HG03175 (cell line): ENCODE results near the gene RBMS2.

Source experiments
- ATAC-seq: cut with Tn5 transposase; IDR thresholded peaks from one replicate; pipeline ENCODE4 v1.9.1; 2021; ENCODE audit warnings: mild to moderate bottlenecking, moderate library complexity; ENCODE audit not compliant: unreplicated experiment

Gene RBMS2

DNA sequence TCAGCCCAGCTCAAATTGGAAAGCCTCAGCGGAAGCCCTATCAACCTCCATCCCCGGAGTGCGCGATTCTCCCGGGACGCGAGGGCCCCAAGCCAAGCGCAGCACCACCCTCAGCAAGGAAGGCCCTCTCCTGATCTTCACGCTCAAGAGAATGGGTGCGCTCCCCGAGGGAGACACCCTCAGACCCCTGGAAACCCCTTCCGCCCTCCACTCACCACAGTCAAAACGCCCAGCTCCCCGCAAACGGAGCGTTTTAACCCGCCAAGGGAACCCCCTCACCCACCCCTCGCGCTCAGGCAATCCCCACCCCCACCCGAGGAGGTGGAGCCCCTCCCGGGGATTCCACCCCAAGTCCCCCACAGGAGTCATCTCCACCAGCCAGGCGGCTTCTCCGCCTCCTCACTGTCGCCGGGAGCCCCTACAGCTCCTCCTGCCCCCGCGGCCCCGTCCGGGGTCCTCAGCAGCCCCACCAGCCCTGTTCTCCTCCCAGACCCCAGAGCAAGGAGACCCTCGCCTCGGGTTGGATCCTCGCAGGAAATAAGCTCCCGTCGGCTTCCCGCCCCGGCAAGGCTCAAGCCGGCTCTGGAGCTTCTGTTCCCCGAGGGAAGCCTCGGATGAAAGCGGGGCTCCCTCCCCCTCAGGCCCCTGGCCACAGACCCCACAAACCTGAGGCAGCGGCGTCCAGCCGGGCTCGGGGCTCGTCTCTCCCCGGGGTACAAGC lies 108.0 kb downstream of the RBMS2 start:
- ATAC-seq, result no peak

DNA sequence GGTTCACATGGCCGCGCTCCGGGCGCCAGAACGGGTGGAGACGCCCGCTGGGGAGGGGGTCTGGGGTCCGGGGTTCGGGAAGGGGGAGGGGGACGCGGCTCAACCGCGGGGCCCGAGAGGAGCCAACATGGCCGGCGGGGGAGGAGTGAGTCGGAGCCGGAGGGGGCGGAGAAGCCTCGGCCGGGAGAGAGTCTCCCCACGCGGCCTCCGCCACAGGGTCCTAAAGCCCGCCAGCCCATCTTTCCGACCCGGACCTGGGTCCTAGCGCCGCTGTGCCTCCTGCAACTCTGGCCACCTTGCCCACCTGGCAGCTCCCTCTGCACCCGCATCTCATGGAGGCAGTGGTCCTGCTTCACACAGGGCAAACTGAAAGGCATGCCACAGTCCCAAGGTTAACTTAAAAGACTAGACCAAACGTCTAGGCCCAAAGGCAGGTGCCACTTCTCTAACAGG lies 108.6 kb downstream of the RBMS2 start, which contains the start of gene BAZ2A:
Gene BAZ2A (minus strand): TSS at position 147 of the 453 bp plus-strand sequence. CDS start 12,796 bp downstream, outside the sequence.
- peak; percentile 66 for ATAC-seq

DNA sequence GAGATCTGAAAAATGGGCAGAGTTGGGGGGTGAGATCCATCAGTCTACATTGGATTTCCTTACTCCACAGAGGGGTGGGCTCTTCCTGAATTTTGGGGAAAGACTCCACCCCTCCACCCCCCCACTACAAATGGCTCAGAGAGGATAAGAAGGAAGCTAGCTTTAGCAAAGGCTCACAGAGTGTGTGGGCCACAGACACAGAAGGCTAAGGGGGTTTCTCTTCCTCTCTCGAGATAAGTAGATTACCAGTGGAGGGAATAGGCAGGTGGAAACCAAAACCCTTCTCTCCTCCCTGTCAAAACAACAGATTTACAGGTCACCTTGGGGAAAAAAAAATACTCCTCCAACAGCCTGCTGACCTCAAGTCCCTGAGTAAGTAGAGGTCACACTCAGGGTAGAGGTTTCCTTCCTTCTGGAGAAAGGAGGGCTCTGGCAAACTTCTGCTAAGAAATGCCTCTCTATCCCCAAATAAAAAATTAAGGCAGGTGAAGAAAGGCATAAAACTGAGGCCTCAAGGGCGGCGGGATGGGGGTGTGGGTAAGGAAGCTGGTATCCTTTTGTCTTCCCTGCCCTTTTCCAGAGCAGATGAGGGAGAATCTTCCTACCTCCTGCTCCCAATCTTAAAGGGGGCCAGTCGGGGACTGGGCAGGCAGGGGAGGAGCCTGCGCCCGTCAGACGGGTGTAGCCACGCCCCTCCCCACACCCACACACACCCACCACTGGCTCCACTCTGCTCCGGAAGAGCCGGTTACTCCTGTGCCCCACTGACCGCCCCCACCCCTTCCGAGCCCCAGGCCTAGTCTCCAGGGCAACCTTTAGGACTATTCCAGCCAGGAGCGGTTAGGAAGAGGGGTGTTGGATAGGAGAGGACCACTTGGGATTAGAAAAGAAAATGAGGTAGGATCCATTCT lies 110.4 kb downstream of the RBMS2 start:
- peak; percentile 18 for ATAC-seq

GRCh38 chr12:56632701-56633467 lies 111.3 kb downstream of the RBMS2 start:
- no peak for ATAC-seq

DNA sequence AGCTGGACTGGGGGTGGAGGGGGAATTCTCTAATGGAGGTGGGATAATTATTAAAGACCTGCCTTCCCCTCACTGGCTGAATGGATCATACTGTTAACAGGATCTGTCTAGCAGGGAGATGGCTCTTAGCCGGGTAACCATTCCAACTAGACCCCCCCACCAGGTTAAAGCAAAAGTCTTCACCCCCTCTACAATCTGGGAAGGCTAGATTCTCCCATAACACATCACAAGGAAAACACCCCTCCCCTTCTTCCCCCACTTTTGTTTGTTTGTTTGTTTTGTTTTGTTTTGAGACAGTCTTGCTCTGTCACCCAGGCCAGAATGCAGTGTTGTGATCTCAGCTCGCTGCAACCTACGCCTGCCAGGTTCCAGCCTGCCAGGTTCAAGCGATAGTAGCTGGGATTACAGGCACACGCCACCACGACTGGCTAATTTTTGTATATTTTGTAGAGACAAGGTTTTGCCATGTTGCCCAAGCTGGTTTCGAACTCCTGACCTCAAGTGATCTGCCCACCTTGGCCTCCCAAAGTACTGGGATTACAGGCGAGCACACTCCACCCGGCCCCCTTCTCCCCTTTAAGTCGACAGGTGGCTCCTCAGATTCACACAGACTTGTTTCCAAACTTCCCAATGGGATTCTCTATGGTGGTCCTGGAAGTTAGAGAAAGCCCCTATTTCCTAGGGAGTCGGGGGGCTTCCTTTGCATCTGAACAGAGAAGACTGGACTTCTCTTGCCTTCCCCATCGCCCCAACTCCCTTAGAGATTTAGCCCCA lies 112.0 kb downstream of the RBMS2 start:
- ATAC-seq, result no peak

DNA sequence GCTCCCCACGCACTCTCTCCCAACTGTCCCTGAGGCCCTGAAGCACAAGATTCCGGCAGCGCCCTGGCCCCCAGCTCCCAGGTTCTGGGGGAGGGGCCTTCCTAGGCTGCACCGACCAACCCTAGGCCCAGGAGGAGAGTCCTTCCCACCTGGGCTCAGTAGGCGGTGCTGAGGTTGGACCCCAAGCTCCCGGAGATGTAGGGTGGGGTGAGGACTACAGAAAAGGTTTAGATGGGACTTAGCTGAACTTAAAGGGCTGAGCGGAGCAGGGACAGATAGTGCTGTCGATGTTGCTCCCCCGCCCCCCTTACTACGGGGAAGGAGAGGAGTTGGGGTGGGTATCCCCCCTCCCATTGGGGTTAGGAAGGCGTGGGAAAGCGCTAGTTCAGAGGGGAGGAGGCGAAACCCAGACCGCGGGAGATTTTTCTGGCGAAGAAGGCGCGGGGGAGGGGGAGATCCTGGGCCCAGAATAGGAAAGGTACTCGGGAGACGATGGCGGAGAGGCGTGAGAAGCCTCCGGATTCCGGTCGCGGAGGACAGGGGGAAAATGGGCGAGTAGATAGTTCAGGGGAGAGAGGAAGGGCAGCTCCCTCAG lies 112.7 kb downstream of the RBMS2 start:
- no peak for ATAC-seq

DNA sequence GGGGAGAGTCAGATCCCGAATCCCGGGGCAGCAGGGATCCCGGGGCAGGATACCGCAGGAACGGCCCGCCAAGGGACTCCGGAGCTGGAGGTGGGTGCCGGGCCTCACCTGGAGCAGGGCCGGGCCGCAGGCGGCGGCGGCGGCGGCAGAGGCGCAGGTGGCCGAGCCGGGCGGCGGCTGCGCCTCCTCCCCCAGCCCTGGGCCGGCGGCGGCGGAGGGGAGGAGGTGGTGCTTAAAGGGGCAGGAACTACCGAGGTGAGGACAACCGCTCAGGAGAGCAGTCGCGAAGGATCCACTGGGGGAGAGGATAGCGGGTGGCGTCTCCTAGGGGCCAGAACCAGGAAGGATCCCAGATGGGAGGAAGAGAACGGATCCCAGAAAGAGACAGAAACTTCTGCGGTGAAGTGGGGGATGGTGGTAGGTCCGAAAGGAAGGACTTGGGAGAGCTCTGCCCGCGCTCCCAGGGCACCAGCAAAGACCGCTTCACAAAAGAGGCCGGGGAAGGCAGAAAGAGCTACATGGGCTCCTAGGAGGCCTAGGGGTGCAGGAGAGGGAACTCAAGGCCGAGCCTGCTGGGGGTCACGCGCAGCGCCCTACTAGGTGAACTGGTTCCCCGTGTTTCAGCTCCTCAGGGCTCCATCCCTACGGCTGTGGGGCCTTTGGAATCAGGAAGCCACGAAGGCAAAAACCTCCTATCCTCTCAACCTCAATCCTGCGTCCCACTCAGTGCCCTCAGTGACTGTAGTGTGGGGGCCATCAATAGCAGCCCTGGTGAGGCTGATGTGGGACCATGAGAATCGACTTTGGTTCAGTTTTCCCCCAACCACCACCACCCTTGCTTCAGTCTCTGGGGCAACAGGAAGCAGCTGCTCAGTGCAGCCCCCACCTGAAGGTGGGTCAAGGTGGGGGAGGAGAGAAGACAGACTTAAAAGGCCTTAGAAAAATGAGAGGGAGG lies 113.5 kb downstream of the RBMS2 start:
- peak; percentile 37 for ATAC-seq

- ATAC-seq, result peak; percentile 39
These were observed 114.4 kb downstream of the RBMS2 start for GRCh38 chr12:56635806-56636674.

GRCh38 chr12:56636675-56637540 lies 115.3 kb downstream of the RBMS2 start:
- ATAC-seq, result peak; percentile 64

- no peak for ATAC-seq
These were observed 116.0 kb downstream of the RBMS2 start for GRCh38 chr12:56637621-56638020.

- no peak for ATAC-seq
These were observed 119.6 kb downstream of the RBMS2 start for GRCh38 chr12:56641219-56641618.

GRCh38 chr12:56644654-56645053 lies 123.0 kb downstream of the RBMS2 start:
- ATAC-seq, result no peak

DNA sequence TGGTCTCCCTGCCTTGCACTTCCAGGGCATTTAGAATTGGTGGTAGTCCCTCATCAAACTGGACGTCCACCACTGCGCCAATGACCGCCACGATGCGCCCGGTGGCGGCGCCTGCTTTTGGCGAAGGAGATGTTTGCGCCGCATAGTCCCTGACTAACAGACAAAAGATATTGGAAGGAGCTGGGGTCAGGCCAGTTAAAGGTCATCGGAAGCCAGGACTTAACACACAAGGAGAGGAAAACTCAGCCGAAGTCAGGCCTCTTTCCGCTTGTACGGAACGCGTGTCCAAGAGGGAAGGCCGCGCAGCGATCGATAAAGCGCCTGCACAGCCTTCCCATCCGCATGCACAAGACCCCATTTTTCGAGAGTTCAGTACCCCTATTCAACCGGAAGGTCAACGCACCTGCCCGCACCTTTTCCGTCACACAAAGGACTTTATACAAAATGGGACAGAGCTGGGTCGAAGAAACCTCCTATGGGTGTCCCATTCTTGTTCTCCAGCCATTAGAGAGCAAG lies 123.6 kb downstream of the RBMS2 start:
- no peak for ATAC-seq
